ENCODE results near the gene ATG14. TPM values are rescaled to one million over a fixed set of nuclear protein-coding genes. Genes with fewer than 3 reads are reported as not detected.
"Not testable (repeated sequence)": the region's sequence is repeated elsewhere in the genome, so short reads cannot be mapped to it uniquely, and the experiment has no call there.

ATG14 gene
- polyA plus RNA-seq, 2 of the 4 experiments (the other 2 are of a cell fraction): 5.9 to 7.4 TPM

- FAIRE-seq (no peak), ATAC-seq (peak in 1 of 2 experiments; percentile 42; a peak in 3 of 6 replicates), DNase-seq (ENCODE audit: low read depth in 1 of 2, low spot score in 1 of 2) (no peak)
- Histone ChIP-seq H3K9me3 (no peaks in the 10 kb centered on the region), H3K4me2 (peak overlapping the region; percentile 45), H3K4me3 (no peak overlapping the region), H3K4me1 (peaks cover 39% of the 10 kb centered on the region), H3K27ac (peak overlapping the region in 1 of 2 experiments; percentile 68; a peak in 3 of 6 replicates)
- 48% methylated on average over 9 of the region's 9 CpGs for WGBS (ENCODE audit: missing lambda C conversion rate)
- POLR2A ChIA-PET: no interaction called here
- TF ChIP-seq RARB (CRISPR knock-in tag; IDR thresholded peaks at IDR 0.05): no peak
- TF ChIP-seq NFE2L2 (conservative IDR thresholded peaks at IDR 0.05; ENCODE audit: low read length): peak; percentile 58
- no peak for TF ChIP-seq BHLHE40 (IDR thresholded peaks at IDR 0.05; ENCODE audit: low read depth, low read length)
- TF ChIP-seq MAFK (IDR thresholded peaks at IDR 0.05; ENCODE audit: partially characterized antibody): peak; percentile 87
- TF ChIP-seq FOSL2 (IDR thresholded peaks at IDR 0.05): no peak
- TF ChIP-seq FOSL2 (CRISPR knock-in tag; IDR thresholded peaks at IDR 0.05): peak; percentile 65
- no peak for TF ChIP-seq HOXB13 (CRISPR knock-in tag; IDR thresholded peaks at IDR 0.05; ENCODE audit: low read depth)
- 0 out of 2 replicates have a peak, but pooled peaks have one; percentile 49 for TF ChIP-seq MAX (IDR thresholded peaks at IDR 0.05)
- CTCF ChIA-PET: interaction anchor here (1.6 to 3.0 kb wide), 2 partner anchors 13 to 21 kb away, joined by 4 to 15 read pairs; no protein-coding TSS in a partner anchor
Measured at GRCh38 chr14:55458800-55459515, 47.3 kb upstream of the ATG14 start.

DNA sequence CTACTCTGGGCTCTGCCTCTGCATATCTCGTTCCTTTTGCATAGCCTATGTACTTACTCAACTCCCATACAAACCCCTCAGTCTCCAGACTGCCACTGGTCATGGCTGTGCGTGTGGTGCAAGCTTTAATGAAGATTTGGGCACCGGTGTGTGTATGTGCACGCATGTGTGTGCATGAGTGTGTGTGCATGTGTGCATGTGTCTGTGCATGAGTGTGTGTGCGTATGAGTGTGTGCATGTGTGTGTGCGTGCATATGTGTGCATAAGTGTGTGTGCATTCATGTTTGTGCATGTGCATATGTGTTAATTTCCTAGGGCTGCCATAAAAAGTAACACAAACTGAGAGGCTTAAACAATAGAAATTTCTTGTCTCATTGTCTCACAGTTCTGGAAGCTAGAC, 45.9 kb upstream of the ATG14 start:
- WGBS (ENCODE audit: missing lambda C conversion rate): 73% methylated on average over 6 of the region's 6 CpGs
- POLR2A ChIA-PET: no interaction called here

GRCh38 chr14:55456411-55456810, 44.8 kb upstream of the ATG14 start:
- H3K4me1 ChIP-seq: peaks cover 40% of the 10 kb centered on the region
- not testable (repeated sequence) for ATAC-seq

More for the DNA sequence above, 45.9 kb upstream of the ATG14 start:
- TF ChIP-seq RARB (CRISPR knock-in tag; IDR thresholded peaks at IDR 0.05): no peak
- no peak for DNase-seq (ENCODE audit: low read depth in 1 of 2, low spot score in 1 of 2)
- no peak for ATAC-seq
- no peak for FAIRE-seq
- peaks cover 39% of the 10 kb centered on the region for H3K4me1 ChIP-seq
- no peak overlapping the region for H3K4me3 ChIP-seq
- CTCF ChIA-PET: interaction anchor here (0.6 to 3.0 kb wide), 3 partner anchors 11 to 181 kb away, joined by 3 to 15 read pairs (median 4); no protein-coding TSS in a partner anchor
- H3K27ac ChIP-seq: no peak overlapping the region
- no peaks in the 10 kb centered on the region for H3K9me3 ChIP-seq
- no peak overlapping the region for H3K4me2 ChIP-seq

GRCh38 chr14:55454264-55455002, 42.8 kb upstream of the ATG14 start:
- DNase-seq (ENCODE audit: low read depth in 1 of 2, low spot score in 1 of 2) (peak in 1 of 2 experiments; percentile 55), FAIRE-seq (no peak), ATAC-seq (peak; percentile 49 to 74; a peak in 5 of 6 replicates)
- H3K4me2 ChIP-seq: peak overlapping the region; percentile 65
- H3K9me3 ChIP-seq: no peaks in the 10 kb centered on the region
- H3K4me1 ChIP-seq: peaks cover 41% of the 10 kb centered on the region
- no peak overlapping the region for H3K4me3 ChIP-seq
- CTCF ChIA-PET: interaction anchor here (1.0 to 2.1 kb wide), 7 partner anchors 8 to 1032 kb away, joined by 3 to 14 read pairs (median 4); no protein-coding TSS in a partner anchor
- WGBS (ENCODE audit: missing lambda C conversion rate): 35% methylated on average over 13 of the region's 13 CpGs
- TF ChIP-seq MYC (IDR thresholded peaks at IDR 0.05; ENCODE audit: borderline replicate concordance, low read length) (no peak), GATA3 (IDR thresholded peaks at IDR 0.05; ENCODE audit: borderline replicate concordance) (0 out of 2 replicates have a peak, but pooled peaks have one; percentile 10), RAD21 (conservative IDR thresholded peaks at IDR 0.05 in 1 of 2, IDR thresholded peaks at IDR 0.05 in 1 of 2) (no peak), MAZ (IDR thresholded peaks at IDR 0.05; ENCODE audit: borderline replicate concordance, low read depth, low read length) (no peak), FOSL2 (IDR thresholded peaks at IDR 0.05) (peak; percentile 26; the same call in 1 of the 2 replicates), FOSL2 (CRISPR knock-in tag; IDR thresholded peaks at IDR 0.05) (peak; percentile 46), EHF (CRISPR knock-in tag; IDR thresholded peaks at IDR 0.05) (no peak), HDAC2 (IDR thresholded peaks at IDR 0.05) (no peak), MAX (IDR thresholded peaks at IDR 0.05) (peak; percentile 45; the same call in 1 of the 2 replicates), HOXB5 (CRISPR knock-in tag; IDR thresholded peaks at IDR 0.05) (no peak), MAFK (IDR thresholded peaks at IDR 0.05; ENCODE audit: partially characterized antibody) (no peak), KDM5A (IDR thresholded peaks at IDR 0.05) (no peak), JUNB (IDR thresholded peaks at IDR 0.05) (no peak), POLR2A (IDR thresholded peaks at IDR 0.05; ENCODE audit: low read length) (no peak), POLR2AphosphoS2 (conservative IDR thresholded peaks at IDR 0.05; ENCODE audit: low read length) (no peak), NR3C1 (IDR thresholded peaks at IDR 0.05) (no peak)
- TF ChIP-seq, protein P1, sequence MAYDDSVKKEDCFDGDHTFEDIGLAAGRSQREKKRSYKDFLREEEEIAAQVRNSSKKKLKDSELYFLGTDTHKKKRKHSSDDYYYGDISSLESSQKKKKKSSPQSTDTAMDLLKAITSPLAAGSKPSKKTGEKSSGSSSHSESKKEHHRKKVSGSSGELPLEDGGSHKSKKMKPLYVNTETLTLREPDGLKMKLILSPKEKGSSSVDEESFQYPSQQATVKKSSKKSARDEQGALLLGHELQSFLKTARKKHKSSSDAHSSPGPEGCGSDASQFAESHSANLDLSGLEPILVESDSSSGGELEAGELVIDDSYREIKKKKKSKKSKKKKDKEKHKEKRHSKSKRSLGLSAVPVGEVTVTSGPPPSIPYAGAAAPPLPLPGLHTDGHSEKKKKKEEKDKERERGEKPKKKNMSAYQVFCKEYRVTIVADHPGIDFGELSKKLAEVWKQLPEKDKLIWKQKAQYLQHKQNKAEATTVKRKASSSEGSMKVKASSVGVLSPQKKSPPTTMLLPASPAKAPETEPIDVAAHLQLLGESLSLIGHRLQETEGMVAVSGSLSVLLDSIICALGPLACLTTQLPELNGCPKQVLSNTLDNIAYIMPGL (CRISPR knock-in tag; IDR thresholded peaks at IDR 0.05; ENCODE audit: borderline replicate concordance): no peak
- TF ChIP-seq, protein P2, sequence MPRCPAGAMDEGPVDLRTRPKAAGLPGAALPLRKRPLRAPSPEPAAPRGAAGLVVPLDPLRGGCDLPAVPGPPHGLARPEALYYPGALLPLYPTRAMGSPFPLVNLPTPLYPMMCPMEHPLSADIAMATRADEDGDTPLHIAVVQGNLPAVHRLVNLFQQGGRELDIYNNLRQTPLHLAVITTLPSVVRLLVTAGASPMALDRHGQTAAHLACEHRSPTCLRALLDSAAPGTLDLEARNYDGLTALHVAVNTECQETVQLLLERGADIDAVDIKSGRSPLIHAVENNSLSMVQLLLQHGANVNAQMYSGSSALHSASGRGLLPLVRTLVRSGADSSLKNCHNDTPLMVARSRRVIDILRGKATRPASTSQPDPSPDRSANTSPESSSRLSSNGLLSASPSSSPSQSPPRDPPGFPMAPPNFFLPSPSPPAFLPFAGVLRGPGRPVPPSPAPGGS (IDR thresholded peaks at IDR 0.05): no peak
- TF ChIP-seq, protein P3, sequence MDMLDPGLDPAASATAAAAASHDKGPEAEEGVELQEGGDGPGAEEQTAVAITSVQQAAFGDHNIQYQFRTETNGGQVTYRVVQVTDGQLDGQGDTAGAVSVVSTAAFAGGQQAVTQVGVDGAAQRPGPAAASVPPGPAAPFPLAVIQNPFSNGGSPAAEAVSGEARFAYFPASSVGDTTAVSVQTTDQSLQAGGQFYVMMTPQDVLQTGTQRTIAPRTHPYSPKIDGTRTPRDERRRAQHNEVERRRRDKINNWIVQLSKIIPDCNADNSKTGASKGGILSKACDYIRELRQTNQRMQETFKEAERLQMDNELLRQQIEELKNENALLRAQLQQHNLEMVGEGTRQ (IDR thresholded peaks at IDR 0.05): no peak
- POLR2A ChIA-PET: no interaction called here
- peak overlapping the region; percentile 60 to 77 for H3K27ac ChIP-seq

More at GRCh38 chr14:55456411-55456810, 44.8 kb upstream of the ATG14 start:
- FAIRE-seq; H3K9me3 ChIP-seq; H3K4me2 ChIP-seq; POLR2A ChIA-PET; H3K4me3 ChIP-seq; H3K27ac ChIP-seq; DNase-seq (ENCODE audit: low read depth in 1 of 2, low spot score in 1 of 2): not testable (repeated sequence)
- no CpG with 5 or more reads among the region's 34 CpGs for WGBS (ENCODE audit: missing lambda C conversion rate)
- CTCF ChIA-PET: interaction anchor here (3.0 kb wide), 1 partner anchor 10 kb away, joined by 15 read pairs; no protein-coding TSS in a partner anchor

Measured in A549 (cell line).